GM12878 (cell line): ENCODE results near the gene MARCHF4.
A peak's percentile ranks its signal among the peaks of the same experiment; 100 is the strongest.

Experiments
- CEBPB ChIP-seq, 2 experiments: fragments of 150-350 bp in 1 of 2; IDR thresholded peaks; 2 replicates each; pipeline ENCODE4 v1.6.1; 2012 to 2014; ENCODE audit warnings: low read depth in 2 of 2, low read length in 2 of 2, borderline replicate concordance in 1 of 2, inconsistent platforms in 1 of 2
- CTCF ChIP-seq, 3 experiments: IDR thresholded peaks in 2 of 3; conservative IDR thresholded peaks in 1 of 3; 2 replicates each; pipeline ENCODE4 v1.5.1; 2011; ENCODE audit warnings: low read depth in 3 of 3, low read length in 3 of 3, mild to moderate bottlenecking in 3 of 3, control low read depth in 2 of 3, moderate library complexity in 2 of 3, inconsistent platforms in 1 of 3, mixed read lengths in 1 of 3; ENCODE audit not compliant: control insufficient read depth in 2 of 3, insufficient read depth in 1 of 3; ENCODE audit errors: extremely low read depth in 1 of 3
- EZH2 ChIP-seq: IDR thresholded peaks from 2 replicates; pipeline ENCODE4 v1.6.1; 2012; ENCODE audit warnings: low read depth, mild to moderate bottlenecking, control low read depth, inconsistent platforms, low read length, borderline replicate concordance; ENCODE audit not compliant: control insufficient read depth
- GABPA ChIP-seq: IDR thresholded peaks from 2 replicates; pipeline ENCODE4 v1.6.1; 2014; ENCODE audit warnings: antibody characterized with exemption, low read depth, mild to moderate bottlenecking, inconsistent platforms
- JUND ChIP-seq: IDR thresholded peaks from 2 replicates; pipeline ENCODE4 v1.6.1; 2012; ENCODE audit warnings: low read depth, mild to moderate bottlenecking, low read length, improper control_type of control experiment, moderate library complexity
- MTA2 ChIP-seq: fragments of 450-650 bp; IDR thresholded peaks from 2 replicates; pipeline ENCODE4 v1.6.1; 2016; ENCODE audit warnings: low read depth, mild to moderate bottlenecking, moderate library complexity
- POLR2AphosphoS5 ChIP-seq: IDR thresholded peaks from 2 replicates; pipeline ENCODE4 v1.6.1; 2011; ENCODE audit warnings: mild to moderate bottlenecking, low read length, inconsistent platforms

DNA sequence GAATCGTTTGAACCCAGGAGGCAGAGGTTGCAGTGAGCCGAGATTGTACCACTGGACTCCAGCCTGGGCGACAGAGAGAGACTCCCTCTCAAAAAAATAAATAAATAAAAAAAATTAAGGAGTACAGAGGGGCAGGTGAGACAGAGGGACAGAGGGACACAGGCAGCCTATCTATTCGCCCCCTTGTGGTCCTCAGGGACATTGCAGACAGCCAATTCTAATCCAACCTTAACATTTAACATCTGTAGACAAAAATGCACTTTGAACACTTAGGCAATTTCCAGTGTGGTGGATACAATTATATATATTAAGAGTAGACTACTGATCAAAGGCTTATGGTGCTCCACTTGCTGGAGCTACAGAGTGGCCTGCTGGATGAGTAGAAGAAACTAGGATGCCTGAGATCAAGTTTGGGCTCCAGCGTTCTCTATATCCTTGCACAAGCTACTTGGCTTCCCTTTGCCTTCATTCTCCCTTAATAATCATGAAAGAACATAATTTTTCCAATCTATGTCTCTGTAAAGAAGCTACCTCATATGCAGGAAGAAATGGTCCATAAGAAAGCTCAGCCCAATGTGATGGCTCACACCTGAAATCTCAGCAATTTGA, 31.8 kb upstream of the MARCHF4 start:
- TF ChIP-seq POLR2AphosphoS5 = no peak
- no peak for TF ChIP-seq EZH2
- TF ChIP-seq CTCF (IDR thresholded peaks at IDR 0.05 in 2 of 3, conservative IDR thresholded peaks at IDR 0.05 in 1 of 3; ENCODE audit: control insufficient read depth in 2 of 3, extremely low read depth in 1 of 3, insufficient read depth in 1 of 3, low read depth in 3 of 3, low read length in 3 of 3) = peak; percentile 65 to 86 (median 77)
- no peak for TF ChIP-seq MTA2
- TF ChIP-seq GABPA = no peak
- TF ChIP-seq CEBPB (IDR thresholded peaks at IDR 0.05; ENCODE audit: borderline replicate concordance in 1 of 2, low read depth in 2 of 2, low read length in 2 of 2) = no peak
- no peak for TF ChIP-seq JUND
